ENCODE measurements around the gene KLRB1.

Gene KLRB1

GRCh38 chr12:9634969-9635754 is 27.4 kb upstream of the KLRB1 start:
- H3K4me3 ChIP-seq (ENCODE audit: low read depth, low read length): no peak overlapping the region
- no peak for TF ChIP-seq CTCF (IDR thresholded peaks at IDR 0.05; ENCODE audit: borderline replicate concordance, insufficient read depth, low read depth, low read length)

GRCh38 chr12:9634177-9634803 is 26.6 kb upstream of the KLRB1 start:
- no peak overlapping the region for H3K4me3 ChIP-seq (ENCODE audit: low read depth, low read length)

GRCh38 chr12:9632766-9633165 is 25.1 kb upstream of the KLRB1 start:
- no peak overlapping the region for H3K4me3 ChIP-seq (ENCODE audit: low read depth, low read length)
- TF ChIP-seq CTCF (IDR thresholded peaks at IDR 0.05; ENCODE audit: borderline replicate concordance, insufficient read depth, low read depth, low read length): no peak

More at GRCh38 chr12:9634177-9634803, 26.6 kb upstream of the KLRB1 start:
- TF ChIP-seq CTCF (IDR thresholded peaks at IDR 0.05; ENCODE audit: borderline replicate concordance, insufficient read depth, low read depth, low read length): peak; percentile 32; the same call in 1 of the 2 replicates

- no peak for TF ChIP-seq CTCF (IDR thresholded peaks at IDR 0.05; ENCODE audit: borderline replicate concordance, insufficient read depth, low read depth, low read length)
- H3K4me3 ChIP-seq (ENCODE audit: low read depth, low read length): no peak overlapping the region
Observed at GRCh38 chr12:9626821-9627220, 19.1 kb upstream of the KLRB1 start.

GRCh38 chr12:9626291-9626690 is 18.6 kb upstream of the KLRB1 start:
- no peak for TF ChIP-seq CTCF (IDR thresholded peaks at IDR 0.05; ENCODE audit: borderline replicate concordance, insufficient read depth, low read depth, low read length)
- no peak overlapping the region for H3K4me3 ChIP-seq (ENCODE audit: low read depth, low read length)

- H3K4me3 ChIP-seq (ENCODE audit: low read depth, low read length): no peak overlapping the region
- no peak for TF ChIP-seq CTCF (IDR thresholded peaks at IDR 0.05; ENCODE audit: borderline replicate concordance, insufficient read depth, low read depth, low read length)
Observed at GRCh38 chr12:9625019-9625418, 17.3 kb upstream of the KLRB1 start.

Data from GM12875 (cell line).